ENCODE data around the gene PRELID2.
"Not testable (repeated sequence)": the region's sequence is repeated elsewhere in the genome, so short reads cannot be mapped to it uniquely, and the experiment has no call there.

Gene PRELID2

DNA sequence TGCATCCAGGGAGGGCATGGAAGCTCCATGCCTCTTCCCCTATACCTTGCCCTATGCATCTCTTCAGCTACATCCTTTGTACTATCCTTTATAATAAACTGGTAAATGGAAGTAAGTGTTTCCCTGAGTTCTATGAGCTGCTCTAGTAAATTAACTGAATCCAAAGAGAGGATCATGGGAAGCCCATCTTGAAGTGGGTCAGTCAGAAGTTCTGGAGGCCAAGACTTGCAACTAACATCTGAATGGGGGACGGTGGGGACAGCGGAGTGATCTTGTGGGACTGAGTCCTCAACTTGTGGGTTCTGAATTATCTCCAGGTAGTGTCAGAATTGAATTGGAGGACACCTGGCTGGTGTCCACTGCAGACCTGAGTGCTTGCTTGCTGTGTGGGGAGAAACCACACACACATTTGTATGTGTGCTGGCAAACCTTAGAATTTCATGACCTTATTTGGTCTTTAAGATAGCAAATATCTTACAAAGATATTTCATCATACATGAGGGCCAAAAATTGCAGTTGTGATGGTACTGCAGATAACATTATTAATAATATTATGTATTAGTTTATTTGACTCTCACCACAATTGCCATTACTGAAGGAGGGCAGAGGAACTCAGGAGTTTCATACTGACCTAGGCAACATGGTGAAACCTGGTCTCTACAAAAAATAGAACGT is 5.5 kb upstream of the PRELID2 start:
- no peak for DNase-seq (ENCODE audit: low read depth)

DNA sequence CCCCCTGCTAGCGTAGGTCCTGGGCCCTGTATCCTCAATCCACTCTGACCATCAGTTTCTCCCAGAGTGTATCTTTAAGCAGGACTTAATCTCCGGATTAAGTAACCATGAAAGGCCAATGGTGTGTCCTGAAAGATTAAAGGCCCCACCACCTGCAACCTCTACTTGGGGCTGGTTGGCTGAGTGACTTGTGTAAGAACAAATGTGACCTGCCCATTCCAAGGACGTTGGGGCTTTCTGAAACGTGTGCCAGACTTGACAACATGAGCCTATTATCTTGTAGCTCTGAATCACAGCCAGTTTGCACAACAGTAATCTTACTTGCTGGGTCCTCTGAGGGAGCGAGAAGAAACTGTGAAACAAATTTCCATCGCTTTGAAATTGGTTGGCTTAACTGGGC is 3.1 kb upstream of the PRELID2 start:
- no peak for DNase-seq (ENCODE audit: low read depth)

- DNase-seq (ENCODE audit: low read depth): not testable (repeated sequence)
Measured at GRCh38 chr5:145836241-145836640, 1.1 kb upstream of the PRELID2 start.

- no peak for DNase-seq (ENCODE audit: low read depth)
Measured at GRCh38 chr5:145835848-145836239, 702 bp upstream of the PRELID2 start.

DNA sequence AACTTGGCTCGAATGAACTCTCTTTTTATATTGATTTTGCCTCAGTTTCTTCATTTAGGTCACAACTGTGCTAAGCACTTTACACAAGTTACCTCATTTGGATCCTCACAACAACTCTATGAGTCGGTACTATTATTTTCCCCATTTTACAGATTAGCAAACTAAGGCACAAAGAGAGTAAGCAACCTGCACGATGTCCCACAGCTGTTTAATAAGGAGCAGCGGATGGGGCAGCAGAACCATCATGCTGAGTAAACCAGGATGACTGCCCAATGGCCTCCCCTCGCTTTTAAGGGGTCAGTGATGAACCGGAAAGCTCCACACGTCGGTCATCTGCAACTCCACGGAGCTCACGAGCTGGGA is 607 bp downstream of the PRELID2 start:
- DNase-seq (ENCODE audit: low read depth): no peak

DNA sequence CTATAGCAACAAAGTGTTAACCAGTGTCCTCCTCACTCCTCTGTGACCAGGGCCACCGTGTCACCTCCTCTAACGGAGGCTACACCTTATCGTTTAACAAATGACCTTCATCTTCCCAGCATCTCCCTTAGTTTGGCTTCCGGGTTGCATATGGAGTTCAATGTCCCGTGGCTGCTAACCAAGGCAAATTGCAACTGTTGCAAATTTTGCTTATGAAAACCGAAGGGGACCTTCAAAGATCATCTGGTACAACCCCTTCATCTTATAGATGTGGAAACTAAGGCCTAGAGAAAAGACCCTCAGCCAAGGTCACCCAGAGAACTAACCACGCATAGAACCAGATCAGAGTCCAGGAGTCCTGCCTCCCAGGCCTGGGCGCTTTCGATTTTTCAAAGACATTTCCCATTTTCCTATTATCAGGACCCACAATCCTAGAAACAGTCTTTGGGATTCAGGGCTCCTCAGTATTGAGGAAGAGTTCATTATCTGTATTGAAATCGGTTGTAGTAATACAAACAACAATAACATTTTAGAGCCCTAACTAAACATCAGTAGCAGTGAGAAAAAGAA is 1.4 kb downstream of the PRELID2 start:
- no peak for DNase-seq (ENCODE audit: low read depth)

GRCh38 chr5:145830594-145830993 is 4.5 kb downstream of the PRELID2 start:
- DNase-seq (ENCODE audit: low read depth): no peak

DNA sequence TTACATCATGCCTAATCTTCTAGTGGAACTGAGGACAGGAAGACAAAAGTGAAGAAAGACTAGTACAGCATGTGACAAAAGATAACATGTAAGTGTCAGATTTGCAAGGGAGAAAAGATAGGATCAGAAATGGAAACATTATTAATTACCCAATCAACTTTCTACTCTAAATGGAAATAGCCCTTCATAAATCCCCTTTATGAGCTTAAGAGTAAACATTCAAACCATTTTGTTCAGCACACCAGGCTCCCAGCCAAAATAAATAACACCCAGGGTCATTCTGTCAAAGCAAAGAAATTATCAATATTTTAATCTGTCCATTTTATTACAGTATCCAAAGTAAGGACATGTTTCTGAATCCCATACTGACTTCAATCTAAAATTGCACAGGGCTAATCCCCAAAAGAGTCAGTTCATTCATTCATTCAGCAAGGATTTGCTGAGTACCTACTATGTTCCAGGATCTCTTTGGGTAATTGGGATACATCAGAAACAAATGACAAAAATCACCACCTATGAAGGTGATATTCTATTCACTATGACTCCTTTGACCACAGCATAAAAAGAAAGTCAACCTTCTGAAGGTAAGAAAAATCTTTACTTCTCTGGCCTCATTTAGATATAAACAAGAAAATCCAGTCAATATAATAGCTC is 5.3 kb downstream of the PRELID2 start:
- DNase-seq (ENCODE audit: low read depth): no peak

DNA sequence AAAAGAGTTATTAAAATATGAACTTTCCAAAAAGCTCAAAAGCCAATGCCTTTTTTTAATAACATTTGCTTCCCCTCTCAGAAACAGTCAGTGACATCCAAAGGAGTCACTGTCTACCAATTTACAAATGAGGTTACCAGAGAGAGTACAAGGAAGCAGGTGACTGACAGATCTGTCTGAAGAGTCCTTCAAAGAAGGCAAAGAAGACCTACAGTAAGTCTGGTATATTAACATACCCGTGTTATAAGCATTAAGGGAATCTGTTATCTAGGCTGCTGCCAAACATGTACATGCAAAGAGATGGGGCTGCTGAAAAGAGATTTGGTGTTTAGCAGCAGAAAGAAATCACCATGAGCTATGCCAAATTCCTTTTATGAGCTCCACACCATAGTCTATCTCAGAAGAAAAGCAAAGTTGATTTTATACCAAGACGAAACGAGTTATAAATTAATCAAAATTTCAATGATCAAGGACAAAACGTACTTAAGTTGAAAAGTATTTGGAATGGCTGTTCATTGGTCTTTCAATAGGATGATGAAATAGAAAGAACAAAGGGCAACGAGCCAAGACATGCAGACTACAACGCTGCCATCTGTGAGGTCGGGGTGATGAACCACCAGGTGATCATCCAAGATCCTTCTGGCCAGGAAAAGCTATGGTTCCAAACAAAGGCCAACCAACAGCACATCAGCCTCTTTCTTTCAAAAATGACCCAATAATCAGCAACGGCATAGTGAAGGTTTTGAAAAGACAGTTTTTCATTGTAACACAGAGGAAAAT is 8.1 kb downstream of the PRELID2 start:
- no peak for DNase-seq (ENCODE audit: low read depth)

- no peak for DNase-seq (ENCODE audit: low read depth)
Measured at GRCh38 chr5:145825751-145826180, 9.4 kb downstream of the PRELID2 start.

GRCh38 chr5:145824040-145824439 is 11.1 kb downstream of the PRELID2 start:
- no peak for DNase-seq (ENCODE audit: low read depth)

DNA sequence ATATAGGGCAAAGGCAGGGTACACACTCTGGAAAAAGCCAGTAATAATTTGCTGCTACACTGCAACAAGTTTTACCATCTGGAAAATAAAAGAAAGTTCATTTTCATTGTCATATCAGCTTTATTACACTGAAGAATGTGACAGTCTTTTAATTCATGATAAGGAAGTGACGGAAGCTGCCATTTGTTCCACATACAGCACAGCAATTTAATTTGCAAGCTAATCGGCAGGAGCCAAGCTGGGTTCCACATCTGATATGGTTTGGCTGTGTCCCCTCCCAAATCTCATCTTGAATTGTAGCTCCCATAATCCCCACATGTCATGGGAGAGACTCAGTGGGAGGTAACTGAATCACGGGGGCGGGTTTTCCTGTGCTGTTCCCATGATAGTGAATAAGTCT is 16.5 kb downstream of the PRELID2 start:
- DNase-seq (ENCODE audit: low read depth): no peak

DNA sequence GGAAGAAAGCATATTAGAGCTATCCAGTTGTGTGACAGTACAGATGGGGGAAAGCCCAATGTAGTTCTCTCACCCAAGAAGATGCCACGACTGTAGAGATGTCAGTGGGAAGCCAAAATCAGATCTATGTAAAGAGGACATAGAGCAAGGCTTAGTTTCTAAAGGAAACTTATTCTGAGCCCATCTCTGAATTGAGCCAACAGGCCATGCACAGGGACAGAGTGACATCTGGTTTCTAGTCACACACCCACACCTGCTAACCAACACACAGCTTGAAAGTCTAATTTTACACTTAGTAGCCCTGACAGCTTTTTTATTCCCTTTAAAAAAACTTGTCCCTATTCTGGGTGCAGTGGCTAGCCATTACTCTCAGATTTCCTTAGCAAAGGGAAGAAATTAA is 22.3 kb downstream of the PRELID2 start:
- DNase-seq (ENCODE audit: low read depth): no peak

DNA sequence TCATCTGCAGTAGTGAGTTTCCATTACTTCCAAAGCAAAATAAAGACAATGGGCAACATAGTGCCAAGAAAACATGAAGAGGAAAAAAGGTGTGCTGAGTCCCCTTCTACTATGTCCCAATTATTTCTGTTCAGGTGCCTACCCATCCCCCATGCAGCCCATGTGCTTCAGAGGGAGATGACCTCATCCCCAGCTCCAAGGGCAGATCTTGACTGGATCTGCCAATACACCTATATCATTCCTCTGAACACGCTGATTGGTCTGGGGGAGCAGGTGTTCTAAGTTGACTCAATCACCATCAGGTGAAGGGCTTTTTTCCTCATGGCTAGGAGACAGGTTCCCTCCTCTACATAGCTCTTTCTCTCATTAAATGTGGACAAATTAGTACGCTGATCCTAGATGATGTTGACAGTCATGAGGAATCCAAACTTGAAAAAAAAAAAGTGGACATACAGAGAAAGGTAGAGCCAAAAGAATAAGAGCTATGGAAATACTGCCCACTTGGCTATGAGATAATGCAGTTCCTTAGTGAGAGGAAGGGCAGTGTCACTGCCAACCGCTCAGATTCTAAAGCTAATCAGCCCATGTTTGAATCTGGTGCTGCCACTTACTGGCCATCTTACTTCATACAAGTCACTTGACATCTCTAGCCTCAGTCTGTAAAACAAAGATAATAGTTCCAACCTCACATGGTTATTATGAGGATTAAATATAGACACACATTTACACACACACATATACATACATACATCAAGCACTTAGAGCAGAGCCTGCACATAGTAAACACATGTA is 23.1 kb downstream of the PRELID2 start:
- DNase-seq (ENCODE audit: low read depth): no peak

- DNase-seq (ENCODE audit: low read depth): no peak
Measured at GRCh38 chr5:145806923-145807322, 28.2 kb downstream of the PRELID2 start.

GRCh38 chr5:145805819-145806218 is 29.3 kb downstream of the PRELID2 start:
- no peak for DNase-seq (ENCODE audit: low read depth)

GRCh38 chr5:145804701-145805100 is 30.4 kb downstream of the PRELID2 start:
- DNase-seq (ENCODE audit: low read depth): no peak

- DNase-seq (ENCODE audit: low read depth): no peak
Measured at GRCh38 chr5:145803112-145804004, 31.8 kb downstream of the PRELID2 start.

- DNase-seq (ENCODE audit: low read depth): no peak
Measured at GRCh38 chr5:145801195-145801594, 33.9 kb downstream of the PRELID2 start.

GRCh38 chr5:145800181-145800580 is 35.0 kb downstream of the PRELID2 start:
- DNase-seq (ENCODE audit: low read depth): no peak

DNA sequence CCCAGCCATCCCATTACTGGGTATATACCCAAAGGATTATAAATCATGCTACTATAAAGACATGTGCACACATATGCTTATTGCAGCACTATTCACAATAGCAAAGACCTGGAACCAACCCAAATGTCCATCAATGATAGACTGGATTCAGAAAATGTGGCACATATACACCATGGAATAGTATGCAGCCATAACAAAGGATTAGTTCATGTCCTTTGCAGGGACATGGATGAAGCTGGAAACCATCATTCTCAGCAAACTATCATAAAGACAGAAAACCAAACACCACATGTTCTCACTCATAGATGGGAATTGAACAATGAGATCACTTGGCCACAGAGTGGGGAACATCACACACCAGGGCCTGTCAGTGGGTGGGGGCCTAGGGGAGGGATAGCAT is 36.6 kb downstream of the PRELID2 start:
- not testable (repeated sequence) for DNase-seq (ENCODE audit: low read depth)

All from stimulated activated CD8-positive, alpha-beta memory T cell treated with anti-CD3 and anti-CD28 coated beads, Interleukin-15, amount 100 ng/mL, for 1 hour (primary cell).